Psoas muscle (tissue), 8 donors: Measurements from ENCODE around the gene HERC6. TPM values are rescaled to one million over a fixed set of nuclear protein-coding genes. Genes with fewer than 3 reads are reported as not detected.

Experiments used
- ATAC-seq, 4 donors: fragments of 200-7000 bp; cut with Tn5 transposase; one replicate each; pipeline ENCODE4 v1.9.1; 2020; ENCODE audit warnings: moderate library complexity in 3 of 4, mild to moderate bottlenecking in 2 of 4
- DNase-seq, 2 donors: peaks; one replicate each; pipeline ENCODE4 v3.0.0-alpha.2; 2020
- H3K27ac ChIP-seq: fragments of 200-600 bp; one replicate; pipeline ENCODE4 v1.8.0; 2022
- H3K27me3 ChIP-seq, 3 donors: fragments of 200-600 bp in 1 of 3; one replicate each; pipeline versions ENCODE4 v1.6.1 to v1.8.0; 2013 to 2022; ENCODE audit warnings: low read length in 2 of 3, mild to moderate bottlenecking in 2 of 3, moderate library complexity in 1 of 3; ENCODE audit not compliant: insufficient read depth in 3 of 3
- H3K36me3 ChIP-seq, 2 donors: fragments of 200-600 bp in 1 of 2; one replicate each; pipeline versions ENCODE4 v1.6.1 to v1.8.0; 2013 to 2022; ENCODE audit warnings: low read depth in 1 of 2, mild to moderate bottlenecking in 1 of 2, moderate library complexity in 1 of 2; ENCODE audit not compliant: insufficient read depth in 1 of 2
- H3K4me1 ChIP-seq: fragments of 200-600 bp; one replicate; pipeline ENCODE4 v1.8.0; 2022
- H3K4me3 ChIP-seq: fragments of 200-600 bp; one replicate; pipeline ENCODE4 v1.8.0; 2022; ENCODE audit warnings: mild to moderate bottlenecking
- H3K9me3 ChIP-seq: fragments of 200-600 bp; one replicate; pipeline ENCODE4 v1.8.0; 2022
- CTCF ChIP-seq: fragments of 200-600 bp; IDR thresholded peaks from one replicate; pipeline ENCODE4 v1.8.0; 2022; ENCODE audit warnings: antibody characterized with exemption
- WGBS, 3 donors: extraction: QIAGEN DNeasy Blood & Tissue Kit; methylation state at CpG; one replicate each; pipeline versions ENCODE4 v1.1.6 to v1.1.7; 2013; 5-methylcytosine and 5-hydroxymethylcytosine counted together
- intact Hi-C, 2 donors: fragments of 100-400 bp; cut with DNase I; formaldehyde crosslinking; loops; one replicate each; pipeline versions ENCODE4 v1.11.0 to v1.14.2; 2022
- polyA plus RNA-seq, 3 donors: library from polyadenylated mRNA; stranded (reverse); fragments of 200-250 nt; gene quantifications; one replicate each; pipeline ENCODE4 v1.2.3, GENCODE V29; 2013
- total RNA-seq, 4 donors: library from RNA; stranded (reverse); fragmentation: NEBNext Ultra II Directional in 2 of 4; extraction: Animal tissue kit (Norgen Biotek cat#: 25700) in 2 of 4; gene quantifications; one replicate each; pipeline versions ENCODE4 v1.2.1 to v1.2.4, GENCODE V29; 2021 to 2023
- donor health status: healthy with polysubstance abuse.
- donor health status: DM: no; HTN: no; CAD: no; lungs with moderate emphysema.
- donor health status: Bipolar disorder and iron deficiency.
- donor health status: healthy.
- donor health status: DM: yes; HTN: yes; CAD: no.
- donor health status: DM: no; HTN: no; CAD: no.
- donor health status: DM: no; HTN: no; CAD: no.
- donor health status: DM: yes; HTN: yes; CAD: no.

HERC6 gene
- total and polyA plus RNA-seq, 7 donors = 0.53 to 2.7 (median 0.92) TPM

GRCh38 chr4:88440146-88440545, 61.5 kb downstream of the HERC6 start:
- no peaks in the 10 kb centered on the region for H3K9me3 ChIP-seq
- intact Hi-C loops = no loop called here
- no peak for TF ChIP-seq CTCF
- no peaks in the 10 kb centered on the region for H3K36me3 ChIP-seq
- ATAC-seq (no peak), DNase-seq (no peak)
- H3K4me3 ChIP-seq = no peak overlapping the region
- 88 to 100% (median 100%) methylated on average over 1 of the region's 1 CpG for WGBS, 3 donors
- H3K27ac ChIP-seq = no peak overlapping the region
- no peaks in the 10 kb centered on the region for H3K4me1 ChIP-seq
- no peaks in the 10 kb centered on the region for H3K27me3 ChIP-seq

- H3K36me3 ChIP-seq = no peaks in the 10 kb centered on the region
Measured at GRCh38 chr4:88441696-88442095, 63.0 kb downstream of the HERC6 start.

GRCh38 chr4:88442689-88443191, 64.1 kb downstream of the HERC6 start:
- TF ChIP-seq CTCF = no peak
- intact Hi-C loops = no loop called here
- no peaks in the 10 kb centered on the region for H3K9me3 ChIP-seq
- H3K27me3 ChIP-seq = no peaks in the 10 kb centered on the region
- no peak overlapping the region for H3K27ac ChIP-seq
- ATAC-seq = no peak
- no peaks in the 10 kb centered on the region for H3K36me3 ChIP-seq
- no peak overlapping the region for H3K4me3 ChIP-seq
- no peak for DNase-seq
- 97 to 98% (median 97%) methylated on average over 1 of the region's 1 CpG for WGBS, 3 donors
- no peaks in the 10 kb centered on the region for H3K4me1 ChIP-seq

More at GRCh38 chr4:88441696-88442095, 63.0 kb downstream of the HERC6 start:
- Histone ChIP-seq H3K4me3 (no peak overlapping the region), H3K27ac (no peak overlapping the region), H3K4me1 (no peaks in the 10 kb centered on the region), H3K9me3 (no peaks in the 10 kb centered on the region), H3K27me3 (no peaks in the 10 kb centered on the region)
- ATAC-seq = no peak
- intact Hi-C loops = no loop called here
- no peak for TF ChIP-seq CTCF
- DNase-seq = no peak

GRCh38 chr4:88443486-88443885, 64.8 kb downstream of the HERC6 start:
- H3K36me3 ChIP-seq = no peaks in the 10 kb centered on the region
- H3K9me3 ChIP-seq = no peaks in the 10 kb centered on the region
- H3K4me1 ChIP-seq = no peaks in the 10 kb centered on the region
- intact Hi-C loops = no loop called here
- no peak for TF ChIP-seq CTCF
- no peak overlapping the region for H3K27ac ChIP-seq
- no peak overlapping the region for H3K4me3 ChIP-seq
- no peaks in the 10 kb centered on the region for H3K27me3 ChIP-seq
- ATAC-seq = no peak
- 89 to 91% (median 90%) methylated on average over 5 of the region's 5 CpGs for WGBS, 3 donors
- no peak for DNase-seq

- no peaks in the 10 kb centered on the region for H3K4me1 ChIP-seq
- H3K36me3 ChIP-seq = no peaks in the 10 kb centered on the region
- DNase-seq (no peak), ATAC-seq (no peak)
- H3K27me3 ChIP-seq = no peaks in the 10 kb centered on the region
- intact Hi-C loops = no loop called here
- no peak overlapping the region for H3K4me3 ChIP-seq
- no peaks in the 10 kb centered on the region for H3K9me3 ChIP-seq
- WGBS, 3 donors = 67 to 72% (median 71%) methylated on average over 4 of the region's 4 CpGs
- H3K27ac ChIP-seq = no peak overlapping the region
- no peak for TF ChIP-seq CTCF
Measured at GRCh38 chr4:88445252-88445651, 66.6 kb downstream of the HERC6 start.
